GM13976 (cell line): ENCODE data around the gene SRPK1.

ENCODE experiments used
- DNase-seq: peaks from one replicate; pipeline ENCODE4 v3.0.0; 2012; ENCODE audit warnings: low spot score
- in situ Hi-C: fragments of 300-500 bp; cut with MboI; formaldehyde crosslinking; loops from one replicate; pipeline ENCODE4 v1.12.0; 2022; ENCODE audit warnings: low sequenced_read_pairs, mixed read lengths, inconsistent platforms; ENCODE audit not compliant: unreplicated experiment
- TF ChIP-seq, protein P1 (sequence below): IDR thresholded peaks from 2 replicates; pipeline ENCODE4 v1.5.1; 2012; ENCODE audit warnings: borderline replicate concordance, mild to moderate bottlenecking; ENCODE audit not compliant: insufficient read depth; ENCODE audit errors: extremely low read depth, missing control alignments, control extremely low read depth

Gene SRPK1

DNA sequence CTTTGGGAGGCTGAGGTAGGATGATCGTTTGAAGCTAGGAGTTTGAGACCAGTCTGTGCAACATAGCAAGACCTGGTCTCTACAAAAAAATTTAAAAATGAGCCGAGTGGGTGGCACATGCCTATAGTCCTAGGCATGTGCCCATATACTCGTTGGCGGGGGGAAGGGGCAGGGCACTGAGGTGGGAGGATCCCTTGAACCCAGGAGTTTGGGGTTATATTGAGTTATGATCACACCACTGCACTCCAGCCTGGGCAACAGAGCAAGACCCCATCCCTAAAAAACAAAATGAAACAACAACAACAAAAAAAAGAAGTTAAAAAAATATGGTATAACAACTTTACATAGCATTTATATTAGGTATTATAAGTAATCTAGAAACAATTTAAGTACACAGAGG, 67.9 kb downstream of the SRPK1 start:
- TF ChIP-seq, protein P1, sequence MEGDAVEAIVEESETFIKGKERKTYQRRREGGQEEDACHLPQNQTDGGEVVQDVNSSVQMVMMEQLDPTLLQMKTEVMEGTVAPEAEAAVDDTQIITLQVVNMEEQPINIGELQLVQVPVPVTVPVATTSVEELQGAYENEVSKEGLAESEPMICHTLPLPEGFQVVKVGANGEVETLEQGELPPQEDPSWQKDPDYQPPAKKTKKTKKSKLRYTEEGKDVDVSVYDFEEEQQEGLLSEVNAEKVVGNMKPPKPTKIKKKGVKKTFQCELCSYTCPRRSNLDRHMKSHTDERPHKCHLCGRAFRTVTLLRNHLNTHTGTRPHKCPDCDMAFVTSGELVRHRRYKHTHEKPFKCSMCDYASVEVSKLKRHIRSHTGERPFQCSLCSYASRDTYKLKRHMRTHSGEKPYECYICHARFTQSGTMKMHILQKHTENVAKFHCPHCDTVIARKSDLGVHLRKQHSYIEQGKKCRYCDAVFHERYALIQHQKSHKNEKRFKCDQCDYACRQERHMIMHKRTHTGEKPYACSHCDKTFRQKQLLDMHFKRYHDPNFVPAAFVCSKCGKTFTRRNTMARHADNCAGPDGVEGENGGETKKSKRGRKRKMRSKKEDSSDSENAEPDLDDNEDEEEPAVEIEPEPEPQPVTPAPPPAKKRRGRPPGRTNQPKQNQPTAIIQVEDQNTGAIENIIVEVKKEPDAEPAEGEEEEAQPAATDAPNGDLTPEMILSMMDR: no peak
- in situ Hi-C loops: no loop called here
- DNase-seq: no peak

DNA sequence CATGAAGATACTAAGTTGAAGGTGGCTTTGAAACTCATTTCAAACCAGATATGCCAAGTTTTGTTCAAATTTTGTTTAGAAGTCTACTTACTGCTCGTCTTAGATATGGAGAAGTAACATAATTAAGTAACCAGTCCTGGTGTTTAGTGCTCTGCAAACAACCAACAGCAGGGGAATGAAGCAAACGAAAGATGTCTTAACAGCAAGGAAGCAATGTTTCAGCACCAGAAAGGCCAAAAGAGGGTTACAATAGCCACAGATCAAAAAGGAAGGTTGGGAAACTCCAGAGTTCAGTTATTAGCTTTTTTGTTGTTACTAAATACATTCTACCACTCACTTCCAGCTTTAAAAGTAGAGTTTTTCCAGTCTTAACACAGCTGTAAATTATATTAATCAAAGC, 70.7 kb downstream of the SRPK1 start:
- in situ Hi-C loops: no loop called here
- no peak for DNase-seq
- TF ChIP-seq, protein P1: no peak

DNA sequence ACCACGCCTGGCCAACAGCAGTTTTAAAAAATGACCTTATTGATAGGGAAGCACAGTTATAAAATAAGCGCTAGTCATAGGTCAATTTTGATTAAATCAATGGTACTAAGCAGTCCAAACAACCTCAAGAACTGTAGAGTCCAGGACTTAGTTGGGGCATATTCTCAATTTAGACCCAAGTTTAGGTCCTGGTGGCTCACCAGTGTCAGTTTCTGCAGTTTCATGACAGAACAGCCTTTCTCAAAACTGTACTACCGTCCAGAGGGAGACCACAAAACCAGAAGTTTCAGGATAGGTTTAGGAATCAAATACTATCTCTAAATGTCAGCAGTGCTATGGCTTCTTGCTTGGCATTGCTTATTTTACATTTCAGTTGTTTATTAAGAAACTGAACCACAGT, 76.6 kb downstream of the SRPK1 start:
- in situ Hi-C loops: no loop called here
- no peak for DNase-seq
- TF ChIP-seq, protein P1: no peak

DNA sequence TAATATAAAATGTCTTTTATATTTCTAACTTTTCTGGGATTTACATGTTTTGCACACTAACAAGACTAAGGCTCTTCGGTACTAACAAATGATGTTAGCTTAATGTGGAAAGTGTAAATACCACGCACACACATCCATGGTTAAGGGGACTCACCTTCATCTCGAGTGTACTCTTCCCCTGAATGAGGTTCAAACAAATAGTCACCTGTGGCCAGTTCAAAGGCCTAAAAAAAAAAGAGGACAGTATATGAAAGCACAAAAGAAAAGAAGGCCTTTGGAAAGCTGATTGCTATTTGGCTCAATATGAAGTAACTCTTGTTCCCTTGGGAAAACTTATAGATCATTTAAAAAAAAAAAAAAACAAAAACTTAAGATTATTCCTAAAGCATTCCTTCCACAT, 78.5 kb downstream of the SRPK1 start:
- TF ChIP-seq, protein P1: no peak

DNA sequence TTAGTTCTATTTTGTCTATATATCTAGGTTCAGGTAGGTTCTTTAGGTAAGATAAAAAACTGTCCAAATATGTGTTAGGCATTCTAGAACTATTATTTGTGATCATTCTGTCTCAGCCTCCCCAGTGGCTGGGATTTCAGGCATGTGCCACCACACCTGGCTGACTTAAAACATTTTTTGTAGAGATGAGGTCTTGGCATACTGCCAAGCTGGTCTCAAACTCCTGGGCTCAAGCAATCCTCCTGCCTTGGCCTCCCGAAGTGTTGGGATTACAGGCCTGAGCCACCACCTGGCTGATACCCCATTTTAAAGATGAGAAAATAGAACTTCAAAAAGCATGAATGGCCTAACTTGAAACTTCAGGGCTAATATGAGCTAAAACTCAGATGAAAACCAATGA, 81.9 kb downstream of the SRPK1 start:
- DNase-seq: no peak
- TF ChIP-seq, protein P1: no peak
- in situ Hi-C loops: no loop called here

More for the DNA sequence above, 78.5 kb downstream of the SRPK1 start:
- in situ Hi-C loops: no loop called here
- DNase-seq: no peak

DNA sequence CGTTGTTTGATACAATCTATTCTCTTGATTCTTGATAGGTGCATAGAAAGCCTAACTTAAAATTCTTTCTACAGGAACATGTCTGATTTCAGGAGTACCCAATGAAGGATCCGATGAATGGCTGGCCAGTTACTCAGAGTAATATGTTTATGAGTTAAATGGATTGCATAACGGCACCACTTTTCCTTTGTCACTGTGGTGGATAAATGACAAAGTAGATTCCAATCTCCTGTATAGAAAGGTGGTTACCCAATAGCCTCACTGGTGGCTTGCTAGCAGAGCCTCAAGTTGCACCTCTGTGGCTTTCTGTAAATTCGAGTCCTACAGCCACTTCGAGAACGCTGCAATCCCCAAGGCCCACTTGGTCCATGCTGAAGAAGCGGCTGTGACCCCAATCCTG, 87.4 kb downstream of the SRPK1 start:
- TF ChIP-seq, protein P1: no peak
- in situ Hi-C loops: no loop called here
- no peak for DNase-seq
